ENCODE measurements around the gene MRPS21.

GRCh38 chr1:150282558-150282958, 11.1 kb upstream of the MRPS21 start:
- no peak for TF ChIP-seq CTCF (IDR thresholded peaks at IDR 0.05)
- peak in 1 of 2 donors; percentile 66 for TF ChIP-seq POLR2A (IDR thresholded peaks at IDR 0.05)

Data from thyroid gland (tissue), 4 donors.